ENCODE measurements around the gene NRARP.

GRCh38 chr9:137250329-137251193, 51.5 kb downstream of the NRARP start:
- TF ChIP-seq CTCF (IDR thresholded peaks at IDR 0.05 in 2 of 3, conservative IDR thresholded peaks at IDR 0.05 in 1 of 3; ENCODE audit: control insufficient read depth in 2 of 3, extremely low read depth in 1 of 3, insufficient read depth in 1 of 3, low read depth in 3 of 3, low read length in 3 of 3) (no peak), IRF5 (IDR thresholded peaks at IDR 0.05; ENCODE audit: borderline replicate concordance) (no peak), YBX1 (IDR thresholded peaks at IDR 0.05) (no peak), SMARCA5 (IDR thresholded peaks at IDR 0.05) (no peak), EZH2 (IDR thresholded peaks at IDR 0.05; ENCODE audit: borderline replicate concordance, control insufficient read depth, low read depth, low read length) (no peak), ZNF207 (IDR thresholded peaks at IDR 0.05; ENCODE audit: borderline replicate concordance) (no peak), FOS (IDR thresholded peaks at IDR 0.05; ENCODE audit: borderline replicate concordance, extremely low read depth, insufficient read length) (no peak), ATF2 (IDR thresholded peaks at IDR 0.05; ENCODE audit: low read length) (no peak)

Measured in GM12878 (cell line).